GM23338 (cell line): ENCODE data around the gene APOBEC4.

Experiments used
- CREB1 ChIP-seq: fragments of 250-450 bp; sonication (Bioruptor Pico); IDR thresholded peaks from 2 replicates; pipeline ENCODE4 v1.5.0; 2020; ENCODE audit warnings: low read depth, mild to moderate bottlenecking, moderate library complexity
- CTCF ChIP-seq, 2 experiments: fragments of 200-600 bp in 1 of 2; sonication (generic) in 1 of 2; conservative IDR thresholded peaks; 2 replicates each; pipeline versions ENCODE4 v1.5.1 to v1.6.1; 2016 to 2017; ENCODE audit warnings: antibody characterized with exemption in 2 of 2, low read depth in 2 of 2, mild to moderate bottlenecking in 2 of 2, moderate library complexity in 1 of 2
- EZH2phosphoT487 ChIP-seq: fragments of 200-600 bp; sonication (generic); IDR thresholded peaks from one replicate; pipeline ENCODE4 v1.8.1; 2018; ENCODE audit warnings: antibody characterized with exemption; ENCODE audit not compliant: unreplicated experiment
- JUNB ChIP-seq: IDR thresholded peaks from one replicate; pipeline ENCODE4 v1.6.1; 2016; ENCODE audit warnings: antibody characterized with exemption; ENCODE audit not compliant: unreplicated experiment
- POLR2AphosphoS5 ChIP-seq: IDR thresholded peaks from 2 replicates; pipeline ENCODE4 v1.6.1; 2016; ENCODE audit warnings: antibody characterized with exemption, low read depth
- REST ChIP-seq: IDR thresholded peaks from one replicate; pipeline ENCODE4 v1.6.1; 2018; ENCODE audit warnings: antibody characterized with exemption; ENCODE audit not compliant: unreplicated experiment

GRCh38 chr1:183694066-183694465 lies 41.0 kb upstream of the APOBEC4 start:
- TF ChIP-seq REST (no peak), EZH2phosphoT487 (no peak), CTCF (conservative IDR thresholded peaks at IDR 0.05; ENCODE audit: low read depth in 2 of 2) (no peak), JUNB (no peak), CREB1 (CRISPR knock-in tag) (no peak), POLR2AphosphoS5 (no peak)
